Measurements from ENCODE around the gene ZNF180.
"Not testable (repeated sequence)": the region's sequence is repeated elsewhere in the genome, so short reads cannot be mapped to it uniquely, and the experiment has no call there.

The ZNF180 gene

GRCh38 chr19:44496711-44497110 is 3.6 kb downstream of the ZNF180 start:
- DNase-seq (ENCODE audit: extremely low read depth, low read depth) = no peak
- no peak for TF ChIP-seq CTCF (IDR thresholded peaks at IDR 0.05; ENCODE audit: low read depth, low read length)

GRCh38 chr19:44476559-44477408 is 23.5 kb downstream of the ZNF180 start:
- no peak for DNase-seq (ENCODE audit: extremely low read depth, low read depth)
- TF ChIP-seq CTCF (IDR thresholded peaks at IDR 0.05; ENCODE audit: low read depth, low read length) = no peak

GRCh38 chr19:44468730-44469129 is 31.6 kb downstream of the ZNF180 start:
- DNase-seq (ENCODE audit: extremely low read depth, low read depth) = not testable (repeated sequence)

GRCh38 chr19:44462600-44463286 is 37.6 kb downstream of the ZNF180 start:
- DNase-seq (ENCODE audit: extremely low read depth, low read depth) = not testable (repeated sequence)

GRCh38 chr19:44456016-44456415 is 44.3 kb downstream of the ZNF180 start:
- not testable (repeated sequence) for DNase-seq (ENCODE audit: extremely low read depth, low read depth)

GRCh38 chr19:44455100-44455499 is 45.2 kb downstream of the ZNF180 start:
- no peak for DNase-seq (ENCODE audit: extremely low read depth, low read depth)

GRCh38 chr19:44452367-44452766 is 48.0 kb downstream of the ZNF180 start:
- no peak for DNase-seq (ENCODE audit: extremely low read depth, low read depth)

More at GRCh38 chr19:44455100-44455499, 45.2 kb downstream of the ZNF180 start:
- TF ChIP-seq CTCF (IDR thresholded peaks at IDR 0.05; ENCODE audit: low read depth, low read length) = no peak

GRCh38 chr19:44451687-44452086 is 48.6 kb downstream of the ZNF180 start:
- no peak for DNase-seq (ENCODE audit: extremely low read depth, low read depth)
- no peak for TF ChIP-seq CTCF (IDR thresholded peaks at IDR 0.05; ENCODE audit: low read depth, low read length)

More at GRCh38 chr19:44452367-44452766, 48.0 kb downstream of the ZNF180 start:
- TF ChIP-seq CTCF (IDR thresholded peaks at IDR 0.05; ENCODE audit: low read depth, low read length) = no peak

Data from AG09319 (cell line).